NCI-H128 (cell line): ENCODE measurements around the gene LRRC8A.
"Not testable (repeated sequence)": the region's sequence is repeated elsewhere in the genome, so short reads cannot be mapped to it uniquely, and the experiment has no call there.

Experiments
- DNase-seq: peaks from one replicate; lab custom pipeline; 2025; ENCODE audit not compliant: unreplicated experiment; lab: John Stamatoyannopoulos, UW

Gene LRRC8A

GRCh38 chr9:128863647-128864046, 18.3 kb upstream of the LRRC8A start:
- no peak for DNase-seq

- DNase-seq = no peak
Observed at GRCh38 chr9:128870128-128870940, 11.6 kb upstream of the LRRC8A start.

- DNase-seq = not testable (repeated sequence)
Observed at GRCh38 chr9:128870941-128871265, 11.0 kb upstream of the LRRC8A start.

GRCh38 chr9:128877852-128878251, 4.1 kb upstream of the LRRC8A start:
- no peak for DNase-seq

GRCh38 chr9:128882677-128883603, 1.0 kb downstream of the LRRC8A start:
- DNase-seq = no peak

- DNase-seq = no peak
Observed at GRCh38 chr9:128884164-128884563, 2.2 kb downstream of the LRRC8A start.

GRCh38 chr9:128885376-128885775, 3.4 kb downstream of the LRRC8A start:
- DNase-seq = no peak

- no peak for DNase-seq
Observed at GRCh38 chr9:128885798-128886197, 3.9 kb downstream of the LRRC8A start.

- no peak for DNase-seq
Observed at GRCh38 chr9:128886211-128886891, 4.4 kb downstream of the LRRC8A start.

- DNase-seq = no peak
Observed at GRCh38 chr9:128887049-128887448, 5.1 kb downstream of the LRRC8A start.

GRCh38 chr9:128887914-128888350, 6.0 kb downstream of the LRRC8A start:
- DNase-seq = no peak

GRCh38 chr9:128891321-128892220, 9.6 kb downstream of the LRRC8A start:
- no peak for DNase-seq

- DNase-seq = no peak
Observed at GRCh38 chr9:128892221-128892921, 10.4 kb downstream of the LRRC8A start.

- no peak for DNase-seq
Observed at GRCh38 chr9:128893354-128893753, 11.4 kb downstream of the LRRC8A start.

- no peak for DNase-seq
Observed at GRCh38 chr9:128894764-128895163, 12.8 kb downstream of the LRRC8A start.

GRCh38 chr9:128895556-128895955, 13.6 kb downstream of the LRRC8A start:
- DNase-seq = no peak

GRCh38 chr9:128898382-128898781, 16.4 kb downstream of the LRRC8A start:
- no peak for DNase-seq

GRCh38 chr9:128898845-128899565, 17.1 kb downstream of the LRRC8A start:
- DNase-seq = no peak
